CD4-positive, alpha-beta T cell treated with Interferon alpha-2 for 1 hour (primary cell): ENCODE data around the gene CLEC2L.

ENCODE experiments used
- DNase-seq, 2 donors: peaks; one replicate each; pipeline ENCODE4 v3.0.0-alpha.2; 2020 to 2022

The CLEC2L gene

GRCh38 chr7:139523199-139523941, at the start of gene CLEC2L:
CLEC2L (plus strand) TSS chr7:139523685; CDS start chr7:139523928, 243 bp downstream.
- DNase-seq: no peak

DNA sequence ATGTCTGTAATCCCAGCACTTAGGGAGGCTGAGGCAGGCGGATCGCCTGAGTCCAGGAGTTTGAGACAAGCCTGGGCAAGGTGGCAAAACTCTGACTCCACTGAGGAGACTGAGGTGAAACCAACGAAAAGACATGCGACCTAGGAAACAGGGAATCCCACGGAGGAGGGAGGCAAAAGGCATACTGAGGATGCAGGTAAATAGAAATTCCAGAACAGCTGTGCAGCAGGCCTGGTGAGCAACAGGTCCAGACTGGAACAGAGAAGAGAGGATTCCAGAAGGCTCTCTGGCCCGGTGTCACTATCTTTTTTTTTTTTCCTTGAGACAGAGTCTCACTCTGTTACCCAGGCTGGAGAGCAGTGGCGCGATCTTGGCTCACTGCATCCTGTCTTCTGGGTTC, 47.3 kb upstream of the CLEC2L start:
- DNase-seq: no peak

DNA sequence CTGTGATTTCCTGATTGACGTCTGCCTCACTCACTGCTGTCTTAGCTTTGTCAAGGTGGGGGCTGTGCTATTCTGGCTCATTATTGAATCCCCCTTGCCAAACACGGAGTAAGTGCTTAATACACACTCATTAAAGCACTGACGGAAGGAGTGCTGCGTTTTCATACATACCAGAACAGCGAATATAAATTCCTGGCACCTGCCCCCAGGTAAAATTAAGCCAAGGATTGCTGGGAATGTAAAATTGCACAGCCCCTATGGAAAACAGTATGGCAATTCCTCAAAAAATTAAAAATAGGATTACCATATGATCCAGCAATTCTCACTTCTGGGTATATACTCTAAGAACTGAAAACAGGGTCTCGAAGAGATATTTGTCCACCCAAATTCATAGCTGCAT, 46.6 kb upstream of the CLEC2L start:
- no peak for DNase-seq

DNA sequence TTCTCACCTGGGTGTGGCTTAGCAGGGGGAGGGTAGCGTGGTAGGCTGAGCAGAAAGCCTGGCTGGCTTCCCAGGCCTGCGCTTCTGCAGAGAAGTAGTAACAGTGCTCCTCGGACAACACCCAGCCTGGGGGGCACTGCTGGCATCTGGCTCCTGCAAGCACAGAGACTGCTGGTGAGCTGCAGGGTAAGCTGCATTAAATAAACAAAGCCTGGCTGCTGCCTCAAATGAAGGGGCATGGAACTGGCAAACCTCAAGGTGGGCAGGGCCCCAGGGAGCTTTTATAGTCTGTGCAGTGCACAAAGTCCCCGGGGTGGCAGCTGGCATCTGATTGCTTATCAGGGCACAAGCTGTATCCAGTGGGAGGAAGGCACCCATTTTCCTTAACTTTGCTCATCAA, 43.9 kb upstream of the CLEC2L start:
- no peak for DNase-seq

GRCh38 chr7:139481364-139481763, 42.1 kb upstream of the CLEC2L start:
- no peak for DNase-seq

GRCh38 chr7:139482122-139482521, 41.4 kb upstream of the CLEC2L start:
- no peak for DNase-seq

DNA sequence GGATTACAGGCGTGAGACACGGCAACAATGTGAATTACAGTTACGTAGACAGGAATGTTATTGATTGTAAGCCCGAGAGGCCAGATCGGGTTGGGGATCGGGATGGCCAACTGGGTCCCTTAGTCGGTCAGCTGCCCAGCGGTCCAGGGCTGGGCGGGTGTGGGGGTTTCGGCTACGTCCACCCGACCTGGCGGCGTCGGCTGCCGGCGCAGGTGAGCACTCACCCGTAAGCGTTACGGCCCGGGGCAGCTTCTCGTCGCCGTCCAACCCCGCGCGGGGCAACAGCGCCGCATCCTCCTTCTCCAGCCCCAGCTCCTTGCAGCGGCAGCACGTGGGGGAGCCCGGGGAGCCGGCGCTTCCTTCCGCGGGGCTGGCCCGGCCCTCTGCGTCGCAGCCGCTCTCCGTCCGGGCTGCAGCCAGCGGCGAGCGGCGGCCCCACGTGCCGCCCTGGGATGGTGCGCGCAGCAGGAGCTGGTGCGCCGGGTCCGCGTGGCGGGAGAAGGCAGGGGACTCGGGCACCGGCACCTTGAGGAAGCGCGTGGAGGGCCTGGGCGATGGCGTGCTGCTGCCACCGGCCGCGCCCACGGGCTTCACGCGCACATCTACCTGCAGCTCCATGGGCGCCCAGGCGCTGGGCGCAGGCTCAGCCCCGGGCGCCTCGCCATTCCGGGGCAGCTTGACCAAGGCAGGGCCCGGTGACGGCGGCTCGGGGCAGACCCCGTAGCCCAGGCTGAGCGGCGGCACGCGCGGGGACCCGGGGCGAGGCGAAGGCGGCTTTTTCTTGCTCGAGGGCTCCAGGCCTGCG, 40.6 kb upstream of the CLEC2L start:
- no peak for DNase-seq

- DNase-seq: no peak
Measured at GRCh38 chr7:139487366-139488080, 36.0 kb upstream of the CLEC2L start.

DNA sequence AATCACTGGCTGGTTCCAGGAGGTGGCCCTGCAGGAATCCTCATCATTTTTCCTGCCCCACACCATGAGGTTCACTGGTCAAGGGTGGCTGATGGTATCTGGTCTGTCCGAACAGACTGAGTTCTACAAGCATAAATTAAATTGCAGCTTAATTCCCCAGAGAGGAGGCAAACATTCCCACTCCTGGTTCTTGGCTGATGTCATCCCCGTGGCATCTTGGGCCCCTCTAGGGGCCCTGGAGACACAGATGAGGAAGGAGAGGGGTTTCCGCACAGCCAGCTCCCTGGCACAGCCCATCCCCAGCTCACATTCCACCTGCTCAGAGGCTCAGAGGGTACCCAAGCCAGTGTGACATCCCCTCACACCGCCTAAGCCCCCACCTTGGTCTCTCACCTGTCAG, 34.7 kb upstream of the CLEC2L start:
- no peak for DNase-seq

DNA sequence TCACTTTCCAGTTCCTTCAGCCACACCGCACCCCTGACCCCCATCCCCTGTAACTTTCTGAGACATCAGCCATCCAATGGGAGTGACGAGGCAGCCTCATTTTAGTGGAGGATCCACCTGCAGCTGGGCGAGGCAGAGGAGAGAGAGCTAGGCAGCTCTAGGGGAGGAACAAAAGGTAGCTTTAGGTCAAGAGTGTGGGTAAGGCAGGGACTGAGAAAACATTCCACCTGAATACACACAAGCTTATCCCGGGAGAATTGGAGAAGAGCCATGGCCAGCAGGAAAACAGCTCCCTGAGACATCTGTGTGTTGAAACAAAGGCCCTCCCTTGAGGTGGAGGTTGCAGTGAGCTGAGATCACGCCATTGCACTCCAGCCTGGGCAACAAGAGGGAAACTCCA, 33.4 kb upstream of the CLEC2L start:
- DNase-seq: no peak

DNA sequence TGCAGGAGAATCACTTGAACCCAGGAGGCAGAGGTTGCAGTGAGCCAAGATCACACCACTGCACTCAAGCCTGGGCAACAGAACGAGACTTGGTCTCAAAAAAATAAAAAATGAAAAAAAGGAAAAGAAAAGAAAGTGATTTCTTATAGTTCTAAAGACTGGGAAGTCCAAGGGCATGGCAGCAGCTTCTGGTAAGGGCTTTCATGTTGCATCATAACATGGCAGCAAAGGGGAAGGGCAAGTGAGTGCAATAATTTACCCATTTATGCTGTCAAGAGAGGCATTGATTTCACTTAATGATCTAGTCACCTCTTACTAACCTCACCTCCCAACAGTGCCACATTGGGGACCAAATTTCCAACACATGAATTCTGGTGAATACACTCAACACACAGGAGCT, 31.2 kb upstream of the CLEC2L start:
- DNase-seq: no peak

GRCh38 chr7:139494835-139495579, 28.5 kb upstream of the CLEC2L start:
- no peak for DNase-seq

DNA sequence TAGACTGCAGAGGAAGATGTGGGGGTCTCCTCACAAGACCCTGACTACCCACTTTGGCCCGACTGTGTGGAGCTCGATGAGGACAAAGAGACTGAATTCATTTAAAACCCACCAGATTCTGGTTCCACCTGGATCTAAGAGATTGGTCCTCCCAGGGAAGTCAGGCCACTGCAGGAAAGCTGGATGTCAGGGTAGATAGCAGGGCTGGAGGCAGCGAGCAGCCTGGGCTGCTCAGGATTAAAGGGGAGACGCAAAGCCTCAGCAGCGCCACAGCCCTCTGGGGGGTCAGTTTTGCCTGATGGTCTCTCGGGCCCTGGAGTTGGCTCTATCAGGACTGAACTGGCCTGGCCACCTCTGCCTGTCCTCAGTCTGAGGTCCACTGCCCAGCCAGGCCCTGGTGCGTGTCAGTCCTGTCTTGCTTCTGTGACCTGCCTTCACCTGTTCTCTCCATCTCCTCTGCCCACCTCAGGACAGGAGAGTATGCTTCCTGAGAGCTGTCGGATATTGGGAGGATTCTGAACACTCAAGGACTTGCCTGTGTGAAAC, 27.8 kb upstream of the CLEC2L start:
- DNase-seq: no peak

- DNase-seq: no peak
Measured at GRCh38 chr7:139496528-139496927, 27.0 kb upstream of the CLEC2L start.

- DNase-seq: no peak
Measured at GRCh38 chr7:139500770-139501138, 22.7 kb upstream of the CLEC2L start.

DNA sequence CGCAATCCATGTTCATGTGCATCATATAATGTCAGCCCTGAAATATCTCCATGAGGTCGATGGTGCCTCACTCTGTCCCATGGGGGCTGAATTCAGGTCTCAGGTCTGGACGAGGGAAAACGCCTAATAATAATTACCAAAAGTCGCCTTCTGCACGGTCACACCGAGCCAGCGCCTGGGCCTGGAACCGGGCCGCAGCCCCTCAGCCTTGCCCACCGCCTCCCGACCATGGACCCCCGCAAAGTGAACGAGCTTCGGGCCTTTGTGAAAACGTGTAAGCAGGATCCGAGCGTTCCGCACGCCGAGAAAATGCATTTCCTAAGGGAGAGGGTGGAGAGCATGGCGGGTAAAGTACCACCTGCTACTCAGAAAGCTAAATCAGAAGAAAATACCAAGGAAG, 21.3 kb upstream of the CLEC2L start:
- DNase-seq: no peak

- DNase-seq: no peak
Measured at GRCh38 chr7:139505563-139505962, 17.9 kb upstream of the CLEC2L start.

- DNase-seq: no peak
Measured at GRCh38 chr7:139509535-139509934, 13.9 kb upstream of the CLEC2L start.

- DNase-seq: no peak
Measured at GRCh38 chr7:139511315-139511714, 12.2 kb upstream of the CLEC2L start.

- DNase-seq: no peak
Measured at GRCh38 chr7:139515266-139515665, 8.2 kb upstream of the CLEC2L start.

DNA sequence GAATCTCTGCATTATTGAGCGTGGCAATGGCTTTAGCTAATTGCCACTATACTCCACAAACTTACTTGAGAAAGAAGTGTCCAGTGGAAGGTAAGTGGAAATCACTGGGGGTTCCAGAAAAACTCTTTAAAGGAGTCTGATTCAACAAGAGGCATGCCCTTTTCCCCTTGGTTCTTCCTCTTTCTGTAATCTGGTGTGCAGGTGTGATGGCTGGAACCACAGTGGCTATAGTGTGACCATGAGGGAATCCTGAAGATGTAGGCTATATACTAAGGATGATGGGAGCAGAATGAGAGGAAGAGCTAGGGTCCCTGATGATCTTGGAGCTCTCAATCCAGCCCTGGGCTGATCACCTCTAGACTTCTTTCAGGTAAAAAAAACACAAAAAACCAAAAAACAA, 2.0 kb upstream of the CLEC2L start:
- no peak for DNase-seq

- no peak for DNase-seq
Measured at GRCh38 chr7:139522830-139523198, 671 bp upstream of the CLEC2L start.
